Osteocyte (in vitro differentiated cells): ENCODE data around the gene IKZF1. TPM values are rescaled to one million over a fixed set of nuclear protein-coding genes. Genes with fewer than 3 reads are reported as not detected.

ENCODE experiments used
- DNase-seq: peaks from one replicate; pipeline ENCODE4 v3.0.0; 2021; ENCODE audit warnings: mixed read lengths; ENCODE audit not compliant: unreplicated experiment; ENCODE audit errors: extremely low spot score
- H3K27ac Mint-ChIP-seq: one replicate; pipeline ENCODE4 v1.8.0; 2021; ENCODE audit warnings: mild to moderate bottlenecking, mixed read lengths; ENCODE audit not compliant: unreplicated experiment
- H3K27me3 Mint-ChIP-seq: one replicate; pipeline ENCODE4 v1.8.0; 2021; ENCODE audit warnings: mixed read lengths; ENCODE audit not compliant: unreplicated experiment
- H3K36me3 Mint-ChIP-seq: one replicate; pipeline ENCODE4 v1.8.0; 2021; ENCODE audit warnings: mixed read lengths; ENCODE audit not compliant: unreplicated experiment
- H3K4me1 Mint-ChIP-seq: one replicate; pipeline ENCODE4 v1.8.0; 2021; ENCODE audit warnings: mixed read lengths; ENCODE audit not compliant: unreplicated experiment
- H3K4me3 Mint-ChIP-seq: one replicate; pipeline ENCODE4 v1.8.0; 2021; ENCODE audit warnings: mild to moderate bottlenecking, moderate library complexity, mixed read lengths; ENCODE audit not compliant: unreplicated experiment
- H3K9me3 Mint-ChIP-seq: one replicate; pipeline ENCODE4 v1.8.0; 2021; ENCODE audit warnings: mixed read lengths; ENCODE audit not compliant: unreplicated experiment
- total RNA-seq: library from RNA; stranded (reverse); gene quantifications from 2 replicates; pipeline ENCODE4 v1.2.1, GENCODE V29; 2021
- TF ChIP-seq, protein P1 (sequence below): fragments of 200-600 bp; sonication (generic); IDR thresholded peaks from 2 replicates; pipeline ENCODE4 v1.5.0; 2021; ENCODE audit warnings: antibody characterized with exemption, mild to moderate bottlenecking, moderate library complexity

The IKZF1 gene
- total RNA-seq, 1 donor from 2014 or later = not detected

DNA sequence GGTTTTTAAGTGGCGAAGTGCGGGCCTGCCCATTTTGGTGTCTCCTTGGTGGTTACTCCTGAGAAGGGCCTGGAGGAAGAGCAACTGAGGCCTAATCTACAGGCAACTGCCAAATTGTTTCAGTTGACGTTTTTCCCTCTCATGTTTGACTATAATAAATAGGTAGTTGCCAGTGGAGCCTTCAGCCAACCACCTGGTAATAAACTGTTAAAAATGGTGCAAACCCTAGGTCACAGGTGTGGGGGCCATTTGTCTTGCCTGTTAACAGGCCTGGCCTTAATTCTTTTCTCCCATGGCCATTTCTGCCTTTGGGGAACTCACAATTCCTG is 3.7 kb downstream of the IKZF1 start:
- no peaks in the 10 kb centered on the region for H3K36me3 Mint-ChIP-seq
- H3K27me3 Mint-ChIP-seq = peaks cover 75% of the 10 kb centered on the region
- no peak overlapping the region for H3K27ac Mint-ChIP-seq
- no peaks in the 10 kb centered on the region for H3K9me3 Mint-ChIP-seq
- TF ChIP-seq, protein P1, sequence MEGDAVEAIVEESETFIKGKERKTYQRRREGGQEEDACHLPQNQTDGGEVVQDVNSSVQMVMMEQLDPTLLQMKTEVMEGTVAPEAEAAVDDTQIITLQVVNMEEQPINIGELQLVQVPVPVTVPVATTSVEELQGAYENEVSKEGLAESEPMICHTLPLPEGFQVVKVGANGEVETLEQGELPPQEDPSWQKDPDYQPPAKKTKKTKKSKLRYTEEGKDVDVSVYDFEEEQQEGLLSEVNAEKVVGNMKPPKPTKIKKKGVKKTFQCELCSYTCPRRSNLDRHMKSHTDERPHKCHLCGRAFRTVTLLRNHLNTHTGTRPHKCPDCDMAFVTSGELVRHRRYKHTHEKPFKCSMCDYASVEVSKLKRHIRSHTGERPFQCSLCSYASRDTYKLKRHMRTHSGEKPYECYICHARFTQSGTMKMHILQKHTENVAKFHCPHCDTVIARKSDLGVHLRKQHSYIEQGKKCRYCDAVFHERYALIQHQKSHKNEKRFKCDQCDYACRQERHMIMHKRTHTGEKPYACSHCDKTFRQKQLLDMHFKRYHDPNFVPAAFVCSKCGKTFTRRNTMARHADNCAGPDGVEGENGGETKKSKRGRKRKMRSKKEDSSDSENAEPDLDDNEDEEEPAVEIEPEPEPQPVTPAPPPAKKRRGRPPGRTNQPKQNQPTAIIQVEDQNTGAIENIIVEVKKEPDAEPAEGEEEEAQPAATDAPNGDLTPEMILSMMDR = no peak
- DNase-seq = no peak
- peaks cover 3% of the 10 kb centered on the region for H3K4me1 Mint-ChIP-seq
- no peak overlapping the region for H3K4me3 Mint-ChIP-seq

DNA sequence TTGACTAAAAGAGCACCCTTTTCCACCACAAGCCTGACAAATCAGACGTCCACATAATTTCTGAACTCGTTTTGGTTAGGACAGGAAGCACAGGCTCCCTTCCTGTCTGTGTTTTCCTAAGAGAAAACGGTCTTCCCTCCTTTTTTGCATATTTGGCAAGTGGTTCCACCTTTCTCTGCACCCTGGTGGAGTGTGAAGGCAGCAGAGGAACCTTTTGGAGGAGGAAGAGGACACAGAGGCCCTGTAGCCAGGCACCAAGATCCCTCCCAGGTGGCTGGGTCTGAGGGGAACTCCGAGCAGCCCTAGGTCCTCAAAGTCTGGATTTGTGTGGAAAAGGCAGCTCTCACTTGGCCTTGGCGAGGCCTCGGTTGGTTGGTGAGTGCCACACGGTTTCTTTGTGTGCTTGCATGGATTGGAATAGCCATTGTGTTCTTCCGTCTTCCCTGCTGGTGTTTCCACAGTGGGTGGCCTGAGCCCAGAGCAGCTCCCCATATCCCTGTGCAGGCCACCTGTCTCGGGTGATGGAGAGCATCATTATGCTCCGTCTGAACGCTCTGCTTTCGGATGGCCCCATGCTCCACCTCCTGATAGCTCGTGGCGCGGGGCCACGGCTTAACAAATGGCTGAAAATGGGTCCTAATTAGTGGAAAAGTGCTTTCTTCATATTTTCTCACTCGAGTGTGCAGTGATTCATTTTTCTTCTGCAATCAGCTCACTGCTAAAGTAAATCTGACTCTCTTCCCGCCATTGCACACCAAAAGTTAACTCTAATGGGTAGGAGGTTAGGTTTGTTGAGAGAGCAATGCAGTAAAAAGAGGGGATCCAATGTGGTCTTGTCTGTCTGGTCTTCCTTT is 4.2 kb downstream of the IKZF1 start:
- no peaks in the 10 kb centered on the region for H3K9me3 Mint-ChIP-seq
- DNase-seq = no peak
- no peaks in the 10 kb centered on the region for H3K36me3 Mint-ChIP-seq
- no peak overlapping the region for H3K27ac Mint-ChIP-seq
- peaks cover 2% of the 10 kb centered on the region for H3K4me1 Mint-ChIP-seq
- TF ChIP-seq, protein P1 = no peak
- peaks cover 78% of the 10 kb centered on the region for H3K27me3 Mint-ChIP-seq
- H3K4me3 Mint-ChIP-seq = no peak overlapping the region

GRCh38 chr7:50309721-50310120 is 5.2 kb downstream of the IKZF1 start:
- DNase-seq = no peak
- Mint-ChIP-seq H3K27me3 (peaks cover 78% of the 10 kb centered on the region), H3K4me3 (no peak overlapping the region), H3K4me1 (peaks cover 2% of the 10 kb centered on the region), H3K27ac (no peak overlapping the region), H3K9me3 (no peaks in the 10 kb centered on the region), H3K36me3 (no peaks in the 10 kb centered on the region)
- TF ChIP-seq, protein P1 = no peak

- Mint-ChIP-seq H3K27me3 (peaks cover 73% of the 10 kb centered on the region), H3K9me3 (no peaks in the 10 kb centered on the region), H3K4me1 (no peaks in the 10 kb centered on the region), H3K4me3 (no peak overlapping the region), H3K27ac (no peak overlapping the region), H3K36me3 (no peaks in the 10 kb centered on the region)
- no peak for DNase-seq
- TF ChIP-seq, protein P1 = no peak
Measured at GRCh38 chr7:50310361-50310760, 5.8 kb downstream of the IKZF1 start.

- Mint-ChIP-seq H3K36me3 (no peaks in the 10 kb centered on the region), H3K9me3 (no peaks in the 10 kb centered on the region), H3K27me3 (peaks cover 71% of the 10 kb centered on the region), H3K4me3 (no peak overlapping the region), H3K4me1 (no peaks in the 10 kb centered on the region), H3K27ac (no peak overlapping the region)
- TF ChIP-seq, protein P1 = no peak
- DNase-seq = no peak
Measured at GRCh38 chr7:50310956-50311355, 6.4 kb downstream of the IKZF1 start.
